ENCODE results near the gene TBC1D22B.

Gene TBC1D22B

GRCh38 chr6:37351027-37351426, 93.5 kb downstream of the TBC1D22B start:
- in situ Hi-C loops (cut with MboI; ENCODE audit: low sequenced_read_pairs), result no loop called here

- in situ Hi-C loops (cut with MboI; ENCODE audit: low sequenced_read_pairs), result no loop called here
These were observed 94.8 kb downstream of the TBC1D22B start for GRCh38 chr6:37352384-37352783.

- in situ Hi-C loops (cut with MboI; ENCODE audit: low sequenced_read_pairs), result no loop called here
These were observed 96.4 kb downstream of the TBC1D22B start, which contains the start of gene RNF8 for GRCh38 chr6:37353761-37354525. TSS of gene RNF8 (plus strand) at chr6:37353983. CDS start at chr6:37354165, 182 bp downstream.

GRCh38 chr6:37354526-37355384, 97.2 kb downstream of the TBC1D22B start:
- in situ Hi-C loops (cut with MboI; ENCODE audit: low sequenced_read_pairs), result no loop called here

GRCh38 chr6:37357288-37357687, 99.7 kb downstream of the TBC1D22B start:
- in situ Hi-C loops (cut with MboI; ENCODE audit: low sequenced_read_pairs), result no loop called here

- in situ Hi-C loops (cut with MboI; ENCODE audit: low sequenced_read_pairs), result no loop called here
These were observed 100.3 kb downstream of the TBC1D22B start for GRCh38 chr6:37357860-37358259.

GRCh38 chr6:37359039-37359438, 101.5 kb downstream of the TBC1D22B start:
- in situ Hi-C loops (cut with MboI; ENCODE audit: low sequenced_read_pairs), result no loop called here

- in situ Hi-C loops (cut with MboI; ENCODE audit: low sequenced_read_pairs), result no loop called here
These were observed 104.7 kb downstream of the TBC1D22B start for GRCh38 chr6:37362101-37362828.

GRCh38 chr6:37365791-37366190, 108.2 kb downstream of the TBC1D22B start:
- in situ Hi-C loops (cut with MboI; ENCODE audit: low sequenced_read_pairs), result no loop called here

GRCh38 chr6:37366910-37367309, 109.3 kb downstream of the TBC1D22B start:
- in situ Hi-C loops (cut with MboI; ENCODE audit: low sequenced_read_pairs), result no loop called here

- in situ Hi-C loops (cut with MboI; ENCODE audit: low sequenced_read_pairs), result no loop called here
These were observed 111.4 kb downstream of the TBC1D22B start for GRCh38 chr6:37368961-37369320.

GRCh38 chr6:37369321-37370201, 112.0 kb downstream of the TBC1D22B start:
- in situ Hi-C loops (cut with MboI; ENCODE audit: low sequenced_read_pairs), result no loop called here

GRCh38 chr6:37371154-37372083, 113.8 kb downstream of the TBC1D22B start:
- in situ Hi-C loops (cut with MboI; ENCODE audit: low sequenced_read_pairs), result no loop called here

GRCh38 chr6:37372116-37372515, 114.5 kb downstream of the TBC1D22B start:
- in situ Hi-C loops (cut with MboI; ENCODE audit: low sequenced_read_pairs), result no loop called here

GRCh38 chr6:37373822-37374471, 116.4 kb downstream of the TBC1D22B start:
- in situ Hi-C loops (cut with MboI; ENCODE audit: low sequenced_read_pairs), result no loop called here

GRCh38 chr6:37375376-37375775, 117.8 kb downstream of the TBC1D22B start:
- in situ Hi-C loops (cut with MboI; ENCODE audit: low sequenced_read_pairs), result no loop called here

- in situ Hi-C loops (cut with MboI; ENCODE audit: low sequenced_read_pairs), result no loop called here
These were observed 118.6 kb downstream of the TBC1D22B start for GRCh38 chr6:37376078-37376743.

- in situ Hi-C loops (cut with MboI; ENCODE audit: low sequenced_read_pairs), result no loop called here
These were observed 124.0 kb downstream of the TBC1D22B start for GRCh38 chr6:37381579-37381978.
